Stimulated activated naive CD8-positive, alpha-beta T cell treated with anti-CD3 and anti-CD28 coated beads, Interleukin-15, Interleukin-2, amounts not matched to agents 100 ng/mL and 50 ng/mL, for 24 hours (primary cell): ENCODE measurements around the gene DIP2B.

Experiments
- H3K27ac Mint-ChIP-seq: one replicate; pipeline ENCODE4 v1.8.0; 2021; ENCODE audit warnings: mild to moderate bottlenecking, mixed read lengths
- H3K27me3 Mint-ChIP-seq: one replicate; pipeline ENCODE4 v1.8.0; 2021; ENCODE audit warnings: mixed read lengths
- H3K36me3 Mint-ChIP-seq: one replicate; pipeline ENCODE4 v1.8.0; 2021; ENCODE audit warnings: low read depth, mixed read lengths
- H3K4me1 Mint-ChIP-seq: one replicate; pipeline ENCODE4 v1.8.0; 2021; ENCODE audit warnings: low read depth, mixed read lengths
- H3K4me3 Mint-ChIP-seq: one replicate; pipeline ENCODE4 v1.8.0; 2021; ENCODE audit warnings: mild to moderate bottlenecking, mixed read lengths
- H3K9me3 Mint-ChIP-seq: one replicate; pipeline ENCODE4 v1.8.0; 2021; ENCODE audit warnings: mixed read lengths

DIP2B gene

GRCh38 chr12:50690925-50691324, 186.1 kb downstream of the DIP2B start:
- Mint-ChIP-seq H3K36me3 (peaks cover 55% of the 10 kb centered on the region), H3K4me3 (no peak overlapping the region)

DNA sequence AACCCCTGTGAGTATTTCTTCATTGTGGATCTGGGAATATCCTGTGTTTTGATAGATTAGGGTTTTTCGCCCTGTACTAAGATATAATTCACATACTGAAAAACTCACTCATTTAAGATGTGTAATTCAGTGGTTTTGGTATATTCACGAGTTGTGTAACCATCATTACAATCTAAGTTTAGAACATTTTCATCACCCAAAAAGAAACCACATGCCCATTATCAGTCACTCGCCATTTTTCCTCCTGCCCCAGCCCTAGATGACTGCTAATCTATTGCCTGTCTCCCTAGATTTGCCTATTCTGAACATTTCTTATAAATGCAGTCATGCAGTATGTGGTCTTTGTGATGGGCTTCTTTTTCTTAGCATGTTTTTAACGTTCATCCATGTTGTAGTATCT, 191.2 kb downstream of the DIP2B start:
- Mint-ChIP-seq H3K4me3 (no peak overlapping the region), H3K27ac (no peak overlapping the region), H3K4me1 (no peaks in the 10 kb centered on the region), H3K27me3 (no peaks in the 10 kb centered on the region), H3K36me3 (peaks cover 68% of the 10 kb centered on the region), H3K9me3 (no peaks in the 10 kb centered on the region)

More at GRCh38 chr12:50690925-50691324, 186.1 kb downstream of the DIP2B start:
- no peaks in the 10 kb centered on the region for H3K9me3 Mint-ChIP-seq
- H3K27me3 Mint-ChIP-seq, result no peaks in the 10 kb centered on the region
- no peak overlapping the region for H3K27ac Mint-ChIP-seq
- no peaks in the 10 kb centered on the region for H3K4me1 Mint-ChIP-seq

DNA sequence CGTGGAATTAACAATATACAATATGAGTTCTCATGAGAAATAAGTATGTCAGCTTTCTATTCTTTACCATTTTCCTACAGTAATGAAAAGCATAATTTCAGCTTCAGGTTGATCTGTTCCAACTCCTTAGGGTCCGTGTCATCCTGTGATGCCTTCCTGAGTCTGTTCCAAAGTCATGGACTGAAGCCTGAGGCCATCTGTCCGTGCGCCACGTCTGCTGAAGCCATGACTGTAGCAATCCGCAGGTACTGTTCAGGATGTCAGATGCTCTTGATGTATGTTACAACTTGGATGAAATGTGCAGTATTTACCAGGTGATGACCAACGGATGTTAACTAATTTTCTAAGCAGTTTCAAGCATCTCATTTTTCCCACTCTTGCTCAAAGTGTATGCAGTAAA, 192.1 kb downstream of the DIP2B start:
- Mint-ChIP-seq H3K36me3 (peaks cover 70% of the 10 kb centered on the region), H3K4me1 (no peaks in the 10 kb centered on the region), H3K9me3 (no peaks in the 10 kb centered on the region), H3K27me3 (no peaks in the 10 kb centered on the region), H3K27ac (no peak overlapping the region), H3K4me3 (no peak overlapping the region)

GRCh38 chr12:50699154-50699553, 194.4 kb downstream of the DIP2B start:
- Mint-ChIP-seq H3K4me3 (no peak overlapping the region), H3K9me3 (no peaks in the 10 kb centered on the region), H3K27ac (no peak overlapping the region), H3K27me3 (no peaks in the 10 kb centered on the region), H3K36me3 (peaks cover 56% of the 10 kb centered on the region), H3K4me1 (no peaks in the 10 kb centered on the region)

DNA sequence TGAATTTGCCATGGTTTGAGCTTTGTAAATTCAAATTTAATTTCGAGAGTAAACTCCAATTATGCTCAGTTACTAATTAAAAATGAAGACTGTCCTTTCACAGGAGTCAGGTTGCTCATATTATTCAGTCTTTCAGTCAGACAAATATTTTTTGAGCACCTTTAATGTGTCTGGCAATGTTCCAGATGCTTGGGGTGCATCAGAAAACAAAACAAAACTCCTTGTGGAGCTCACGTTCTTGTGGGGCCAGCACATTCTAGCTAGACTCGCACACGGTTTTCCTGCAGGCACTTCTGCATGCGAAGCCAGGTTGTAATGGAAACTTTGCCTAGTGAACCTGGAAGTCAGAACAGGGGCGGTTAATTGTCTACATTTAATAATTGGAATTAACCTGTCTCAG, 195.2 kb downstream of the DIP2B start:
- no peaks in the 10 kb centered on the region for H3K4me1 Mint-ChIP-seq
- no peaks in the 10 kb centered on the region for H3K9me3 Mint-ChIP-seq

GRCh38 chr12:50706606-50707005, 201.8 kb downstream of the DIP2B start:
- no peak overlapping the region for H3K27ac Mint-ChIP-seq
- H3K9me3 Mint-ChIP-seq, result no peaks in the 10 kb centered on the region
- H3K36me3 Mint-ChIP-seq, result peaks cover 62% of the 10 kb centered on the region
- H3K27me3 Mint-ChIP-seq, result no peaks in the 10 kb centered on the region
- no peaks in the 10 kb centered on the region for H3K4me1 Mint-ChIP-seq
- H3K4me3 Mint-ChIP-seq, result no peak overlapping the region

More for the DNA sequence above, 195.2 kb downstream of the DIP2B start:
- Mint-ChIP-seq H3K27ac (no peak overlapping the region), H3K36me3 (peaks cover 64% of the 10 kb centered on the region), H3K27me3 (no peaks in the 10 kb centered on the region), H3K4me3 (no peak overlapping the region)

GRCh38 chr12:50707396-50707795, 202.6 kb downstream of the DIP2B start:
- H3K4me1 Mint-ChIP-seq, result no peaks in the 10 kb centered on the region
- H3K4me3 Mint-ChIP-seq, result no peak overlapping the region
- no peak overlapping the region for H3K27ac Mint-ChIP-seq
- peaks cover 69% of the 10 kb centered on the region for H3K36me3 Mint-ChIP-seq
- no peaks in the 10 kb centered on the region for H3K27me3 Mint-ChIP-seq
- H3K9me3 Mint-ChIP-seq, result no peaks in the 10 kb centered on the region

DNA sequence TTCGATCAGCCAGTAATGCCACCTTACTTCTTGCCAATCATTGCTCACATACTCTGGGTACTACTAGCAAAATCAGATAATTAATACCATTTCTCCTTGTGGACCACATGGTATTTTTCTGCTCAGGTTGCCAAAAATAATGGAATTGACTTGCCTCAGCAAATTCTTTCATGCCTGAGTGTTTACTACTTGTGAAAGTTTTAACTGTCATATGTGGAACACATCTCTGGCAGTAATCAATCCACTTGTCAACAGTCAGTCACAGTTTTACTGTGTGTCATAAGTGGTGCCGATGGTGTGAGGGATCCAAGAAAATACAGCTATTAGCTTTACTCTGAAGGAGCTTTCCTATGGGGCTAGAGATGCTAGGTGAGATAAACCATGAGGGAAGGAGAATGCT, 203.8 kb downstream of the DIP2B start:
- Mint-ChIP-seq H3K9me3 (no peaks in the 10 kb centered on the region), H3K4me3 (no peak overlapping the region), H3K4me1 (no peaks in the 10 kb centered on the region), H3K27me3 (no peaks in the 10 kb centered on the region), H3K27ac (no peak overlapping the region), H3K36me3 (peaks cover 73% of the 10 kb centered on the region)

DNA sequence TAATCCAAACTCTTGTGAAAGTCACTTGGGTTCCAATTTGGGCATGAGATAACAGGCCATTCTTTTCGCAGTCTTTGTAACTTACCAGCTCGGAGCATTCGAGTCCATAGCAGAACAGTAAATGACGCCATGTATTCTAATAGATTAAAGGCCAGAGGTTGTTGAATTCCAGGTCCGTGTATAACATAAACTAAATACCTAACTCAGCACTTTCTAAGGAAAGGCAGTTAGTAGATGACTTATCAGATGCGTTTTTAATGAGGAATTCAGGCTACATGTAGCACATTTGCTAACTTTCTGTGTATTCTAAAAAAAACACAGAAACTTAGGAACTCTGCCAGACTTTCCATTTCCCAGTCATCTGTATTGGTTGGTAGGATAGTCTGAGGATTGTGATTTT, 206.3 kb downstream of the DIP2B start:
- Mint-ChIP-seq H3K27ac (no peak overlapping the region), H3K9me3 (no peaks in the 10 kb centered on the region), H3K36me3 (peaks cover 63% of the 10 kb centered on the region), H3K4me3 (no peak overlapping the region), H3K4me1 (no peaks in the 10 kb centered on the region), H3K27me3 (no peaks in the 10 kb centered on the region)

DNA sequence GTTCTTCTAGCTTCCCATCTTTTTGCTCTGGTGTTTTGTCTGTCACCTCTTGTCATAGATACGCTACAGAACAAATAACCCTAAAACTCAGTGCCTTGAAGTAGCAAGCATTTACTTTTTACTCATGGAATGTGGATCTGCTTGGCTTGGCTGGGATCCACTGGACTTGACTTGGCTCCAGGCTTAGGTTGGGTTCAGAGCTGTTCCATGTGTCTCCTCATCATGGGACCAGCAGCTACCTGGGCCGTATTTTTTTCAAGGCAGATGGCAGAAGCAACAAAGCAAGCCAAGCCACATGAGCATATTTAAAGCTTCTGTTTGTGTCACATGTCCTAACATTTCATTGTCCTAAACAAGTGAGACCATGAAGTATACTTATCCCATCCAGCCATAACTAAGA, 210.4 kb downstream of the DIP2B start:
- Mint-ChIP-seq H3K27ac (no peak overlapping the region), H3K9me3 (no peaks in the 10 kb centered on the region), H3K4me1 (no peaks in the 10 kb centered on the region), H3K27me3 (no peaks in the 10 kb centered on the region), H3K4me3 (no peak overlapping the region), H3K36me3 (peaks cover 50% of the 10 kb centered on the region)

DNA sequence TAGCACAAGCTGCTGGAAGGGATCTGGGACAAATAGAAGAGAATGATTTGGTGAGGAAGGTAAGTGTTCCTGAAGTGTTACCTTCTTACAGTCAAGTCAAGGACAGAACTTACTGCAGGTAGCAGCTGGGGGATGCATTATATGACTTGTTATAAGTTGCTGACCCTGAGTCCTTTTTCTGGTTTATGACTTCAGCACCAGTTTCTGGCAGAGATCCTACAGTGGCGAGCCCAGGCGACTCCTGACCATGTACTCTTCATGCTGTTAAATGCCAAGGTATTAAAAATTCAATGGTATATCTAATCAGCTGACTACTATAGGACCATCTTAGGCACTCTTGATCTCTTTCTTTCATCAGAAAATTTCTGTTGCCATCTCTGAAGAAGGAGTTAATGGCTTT, 214.0 kb downstream of the DIP2B start:
- no peak overlapping the region for H3K27ac Mint-ChIP-seq

GRCh38 chr12:50720085-50720484, 215.3 kb downstream of the DIP2B start:
- Mint-ChIP-seq H3K27me3 (no peaks in the 10 kb centered on the region), H3K4me3 (no peak overlapping the region), H3K9me3 (no peaks in the 10 kb centered on the region), H3K27ac (no peak overlapping the region), H3K4me1 (peaks cover 4% of the 10 kb centered on the region), H3K36me3 (peaks cover 54% of the 10 kb centered on the region)

More for the DNA sequence above, 214.0 kb downstream of the DIP2B start:
- Mint-ChIP-seq H3K4me1 (peaks cover 4% of the 10 kb centered on the region), H3K9me3 (no peaks in the 10 kb centered on the region), H3K4me3 (no peak overlapping the region), H3K27me3 (no peaks in the 10 kb centered on the region), H3K36me3 (peaks cover 47% of the 10 kb centered on the region)

- H3K4me3 Mint-ChIP-seq, result no peak overlapping the region
- H3K36me3 Mint-ChIP-seq, result peaks cover 54% of the 10 kb centered on the region
- H3K27ac Mint-ChIP-seq, result no peak overlapping the region
- peaks cover 4% of the 10 kb centered on the region for H3K4me1 Mint-ChIP-seq
- no peaks in the 10 kb centered on the region for H3K9me3 Mint-ChIP-seq
- H3K27me3 Mint-ChIP-seq, result no peaks in the 10 kb centered on the region
Measured at GRCh38 chr12:50720501-50720900, 215.7 kb downstream of the DIP2B start.

GRCh38 chr12:50723865-50724264, 219.1 kb downstream of the DIP2B start:
- Mint-ChIP-seq H3K4me1 (peaks cover 4% of the 10 kb centered on the region), H3K27me3 (no peaks in the 10 kb centered on the region), H3K9me3 (no peaks in the 10 kb centered on the region), H3K36me3 (peaks cover 54% of the 10 kb centered on the region), H3K4me3 (no peak overlapping the region), H3K27ac (no peak overlapping the region)

DNA sequence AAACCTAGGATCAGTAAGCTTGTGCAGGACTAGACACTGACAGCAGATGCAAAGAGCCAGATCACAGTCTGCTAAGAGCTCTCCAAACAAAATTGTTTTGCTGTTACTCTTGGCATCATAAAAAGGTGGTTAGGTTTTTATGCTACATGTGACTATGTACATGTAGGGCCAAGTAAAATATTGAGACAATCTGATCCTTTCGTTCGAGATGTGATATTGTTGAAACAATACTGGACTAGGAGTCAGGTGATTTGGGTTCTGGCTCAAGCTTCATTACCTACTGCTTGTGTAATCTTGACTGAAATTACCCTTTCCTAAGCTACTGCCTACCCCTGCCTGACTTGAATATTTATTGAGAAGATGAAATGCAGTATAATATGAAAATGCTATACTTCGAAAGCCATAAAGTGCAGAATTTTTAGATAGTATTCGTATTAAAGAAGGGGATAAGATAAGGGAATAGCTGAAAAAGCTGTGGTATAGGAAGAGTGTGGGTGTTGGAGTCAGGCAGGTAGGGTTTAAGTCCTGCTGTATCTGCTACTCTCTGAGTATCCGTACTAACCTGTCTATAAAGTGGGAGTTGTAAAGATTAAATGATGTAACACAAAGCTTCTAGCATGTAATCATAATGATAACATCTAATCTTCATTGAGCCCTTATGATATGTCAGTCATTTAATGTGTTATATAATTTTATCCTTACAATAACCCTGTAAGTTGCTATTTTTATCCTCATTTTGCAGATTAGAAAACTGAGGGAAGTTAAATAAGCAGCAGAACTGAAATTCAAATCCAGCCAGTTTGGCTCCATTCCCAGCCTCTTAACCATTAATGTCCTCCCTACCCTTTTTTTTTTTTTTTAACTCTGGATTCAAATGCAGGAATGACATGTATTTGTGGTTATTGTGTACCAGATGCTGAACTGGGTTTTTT, 220.5 kb downstream of the DIP2B start:
- Mint-ChIP-seq H3K36me3 (peaks cover 59% of the 10 kb centered on the region), H3K27me3 (no peaks in the 10 kb centered on the region), H3K4me3 (no peak overlapping the region), H3K27ac (no peak overlapping the region), H3K4me1 (peaks cover 4% of the 10 kb centered on the region), H3K9me3 (no peaks in the 10 kb centered on the region)

DNA sequence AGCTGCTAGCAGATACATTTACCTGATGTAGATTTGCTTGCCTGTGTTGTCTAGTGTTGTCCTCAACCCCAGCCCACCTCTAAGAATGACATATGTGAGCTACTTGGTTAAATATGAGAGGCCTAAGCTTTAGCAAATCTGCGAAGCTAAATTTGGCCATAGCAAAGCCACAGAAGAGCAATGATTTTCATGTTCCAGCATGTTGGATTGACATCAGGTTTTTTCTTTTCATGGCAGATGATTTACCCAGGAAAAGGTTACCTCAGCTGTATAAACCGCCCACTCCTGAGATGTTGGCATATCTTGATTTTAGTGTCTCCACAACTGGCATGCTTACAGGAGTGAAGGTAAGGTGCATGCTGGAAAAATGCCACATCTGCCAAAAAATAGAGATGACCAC, 222.7 kb downstream of the DIP2B start:
- H3K36me3 Mint-ChIP-seq, result peaks cover 65% of the 10 kb centered on the region
- no peak overlapping the region for H3K4me3 Mint-ChIP-seq
- H3K4me1 Mint-ChIP-seq, result peaks cover 4% of the 10 kb centered on the region
- H3K27me3 Mint-ChIP-seq, result no peaks in the 10 kb centered on the region
- no peak overlapping the region for H3K27ac Mint-ChIP-seq
- no peaks in the 10 kb centered on the region for H3K9me3 Mint-ChIP-seq
